Uterus (tissue), 4 donors: ENCODE results near the gene CHST10. TPM values are rescaled to one million over a fixed set of nuclear protein-coding genes. Genes with fewer than 3 reads are reported as not detected.

ENCODE experiments used
- DNase-seq, 2 donors: peaks; one replicate each; pipeline ENCODE4 v3.0.0-alpha.2; 2019 to 2020
- H3K27ac ChIP-seq, 2 donors: fragments of 200-600 bp; sonication (generic); 1 replicate in 1 of 2; 2 replicates in 1 of 2; pipeline ENCODE4 v1.5.1; 2016 to 2018
- H3K27me3 ChIP-seq, 2 donors: fragments of 200-600 bp; sonication (generic); one replicate each; pipeline ENCODE4 v1.5.1; 2018 to 2019; ENCODE audit warnings: control low read depth in 1 of 2
- H3K36me3 ChIP-seq, 2 donors: fragments of 200-600 bp; sonication (generic); one replicate each; pipeline ENCODE4 v1.5.1; 2019; ENCODE audit warnings: control low read depth in 1 of 2
- H3K4me1 ChIP-seq, 2 donors: fragments of 200-600 bp; sonication (generic); one replicate each; pipeline ENCODE4 v1.5.1; 2018 to 2019; ENCODE audit warnings: control low read depth in 1 of 2
- H3K4me3 ChIP-seq, 2 donors: fragments of 200-600 bp; sonication (generic); 1 replicate in 1 of 2; 2 replicates in 1 of 2; pipeline ENCODE4 v1.5.1; 2018 to 2019; ENCODE audit warnings: mild to moderate bottlenecking in 1 of 2
- H3K9me3 ChIP-seq, 2 donors: fragments of 200-600 bp; sonication (generic); one replicate each; pipeline ENCODE4 v1.5.1; 2019; ENCODE audit warnings: control low read depth in 1 of 2
- CTCF ChIP-seq, 4 experiments: fragments of 200-600 bp in 2 of 4; fragments of 450-650 bp in 2 of 4; sonication (generic) in 2 of 4; IDR thresholded peaks; one replicate each; pipeline ENCODE4 v1.5.1; 2016 to 2019; ENCODE audit warnings: antibody characterized with exemption in 4 of 4, mild to moderate bottlenecking in 2 of 4, moderate library complexity in 1 of 4
- POLR2A ChIP-seq, 2 donors: fragments of 450-650 bp; IDR thresholded peaks; one replicate each; pipeline ENCODE4 v1.6.1; 2016; ENCODE audit warnings: antibody characterized with exemption in 2 of 2, mild to moderate bottlenecking in 1 of 2, moderate library complexity in 1 of 2
- intact Hi-C: fragments of 100-400 bp; cut with DNase I; formaldehyde crosslinking; loops from one replicate; pipeline ENCODE4 v1.15.1; 2023; ENCODE audit warnings: low total_unique reads
- total RNA-seq, 4 donors: library from RNA; depleted of rRNA in 3 of 4; stranded (reverse); fragments of >200 nt in 3 of 4; gene quantifications; one replicate each; pipeline versions ENCODE4 v1.1.0 to v1.2.4, GENCODE V29; 2014 to 2023
- donor health status: DM: yes; HTN: yes; CAD: no.

CHST10 gene
- total RNA-seq, 4 donors from 2014 or later = 0.88 to 38.4 (median 18.9) TPM

- H3K4me1 ChIP-seq = no peaks in the 10 kb centered on the region
- H3K4me3 ChIP-seq = no peak overlapping the region
- H3K9me3 ChIP-seq = no peaks in the 10 kb centered on the region
- no peaks in the 10 kb centered on the region for H3K27me3 ChIP-seq
- intact Hi-C loops = no loop called here
- no peak overlapping the region for H3K27ac ChIP-seq
- DNase-seq = no peak
- no peaks in the 10 kb centered on the region for H3K36me3 ChIP-seq
- TF ChIP-seq POLR2A (IDR thresholded peaks at IDR 0.05) = no peak
- no peak for TF ChIP-seq CTCF (IDR thresholded peaks at IDR 0.05)
These were observed 6.2 kb upstream of the CHST10 start for GRCh38 chr2:100423631-100424030.

- H3K4me3 ChIP-seq = no peak overlapping the region
- H3K27ac ChIP-seq = no peak overlapping the region
- no peaks in the 10 kb centered on the region for H3K4me1 ChIP-seq
- no peak for DNase-seq
- intact Hi-C loops = no loop called here
- H3K9me3 ChIP-seq = no peaks in the 10 kb centered on the region
- peak in 1 of 4 experiments; percentile 27 for TF ChIP-seq CTCF (IDR thresholded peaks at IDR 0.05)
- no peak for TF ChIP-seq POLR2A (IDR thresholded peaks at IDR 0.05)
- no peaks in the 10 kb centered on the region for H3K36me3 ChIP-seq
- no peaks in the 10 kb centered on the region for H3K27me3 ChIP-seq
These were observed 5.0 kb upstream of the CHST10 start for GRCh38 chr2:100422320-100423055.

- no peaks in the 10 kb centered on the region for H3K27me3 ChIP-seq
- H3K36me3 ChIP-seq = no peaks in the 10 kb centered on the region
- no peak overlapping the region for H3K27ac ChIP-seq
- no peak for DNase-seq
- H3K4me1 ChIP-seq = peaks cover 0 to 6% of the 10 kb centered on the region in 2 donors
- no peak overlapping the region for H3K4me3 ChIP-seq
- no peaks in the 10 kb centered on the region for H3K9me3 ChIP-seq
- no peak for TF ChIP-seq POLR2A (IDR thresholded peaks at IDR 0.05)
- no peak for TF ChIP-seq CTCF (IDR thresholded peaks at IDR 0.05)
- intact Hi-C loops = no loop called here
These were observed 2.4 kb upstream of the CHST10 start for GRCh38 chr2:100419915-100420314.

GRCh38 chr2:100418406-100418962 is 1.0 kb upstream of the CHST10 start:
- DNase-seq = no peak
- no peaks in the 10 kb centered on the region for H3K9me3 ChIP-seq
- intact Hi-C loops = no loop called here
- H3K27me3 ChIP-seq = no peaks in the 10 kb centered on the region
- H3K36me3 ChIP-seq = no peaks in the 10 kb centered on the region
- H3K4me3 ChIP-seq = no peak overlapping the region
- peak overlapping the region in 1 of 2 donors; percentile 84 for H3K27ac ChIP-seq
- H3K4me1 ChIP-seq = peaks cover 0 to 6% of the 10 kb centered on the region in 2 donors
- TF ChIP-seq CTCF (IDR thresholded peaks at IDR 0.05) = no peak
- TF ChIP-seq POLR2A (IDR thresholded peaks at IDR 0.05) = no peak

GRCh38 chr2:100417711-100418124 is 250 bp upstream of the CHST10 start:
- DNase-seq = no peak
- TF ChIP-seq POLR2A (IDR thresholded peaks at IDR 0.05) (no peak), CTCF (IDR thresholded peaks at IDR 0.05) (no peak)
- H3K4me1 ChIP-seq = peaks cover 0 to 6% of the 10 kb centered on the region in 2 donors
- H3K27ac ChIP-seq = peak overlapping the region; percentile 84
- no peaks in the 10 kb centered on the region for H3K36me3 ChIP-seq
- no peaks in the 10 kb centered on the region for H3K27me3 ChIP-seq
- no peaks in the 10 kb centered on the region for H3K9me3 ChIP-seq
- intact Hi-C loops = no loop called here
- H3K4me3 ChIP-seq = peak overlapping the region; percentile 64 to 74
